Measurements from ENCODE around the gene RASD2.
"Not testable (repeated sequence)": the region's sequence is repeated elsewhere in the genome, so short reads cannot be mapped to it uniquely, and the experiment has no call there.

RASD2 gene, protein sequence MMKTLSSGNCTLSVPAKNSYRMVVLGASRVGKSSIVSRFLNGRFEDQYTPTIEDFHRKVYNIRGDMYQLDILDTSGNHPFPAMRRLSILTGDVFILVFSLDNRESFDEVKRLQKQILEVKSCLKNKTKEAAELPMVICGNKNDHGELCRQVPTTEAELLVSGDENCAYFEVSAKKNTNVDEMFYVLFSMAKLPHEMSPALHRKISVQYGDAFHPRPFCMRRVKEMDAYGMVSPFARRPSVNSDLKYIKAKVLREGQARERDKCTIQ

DNA sequence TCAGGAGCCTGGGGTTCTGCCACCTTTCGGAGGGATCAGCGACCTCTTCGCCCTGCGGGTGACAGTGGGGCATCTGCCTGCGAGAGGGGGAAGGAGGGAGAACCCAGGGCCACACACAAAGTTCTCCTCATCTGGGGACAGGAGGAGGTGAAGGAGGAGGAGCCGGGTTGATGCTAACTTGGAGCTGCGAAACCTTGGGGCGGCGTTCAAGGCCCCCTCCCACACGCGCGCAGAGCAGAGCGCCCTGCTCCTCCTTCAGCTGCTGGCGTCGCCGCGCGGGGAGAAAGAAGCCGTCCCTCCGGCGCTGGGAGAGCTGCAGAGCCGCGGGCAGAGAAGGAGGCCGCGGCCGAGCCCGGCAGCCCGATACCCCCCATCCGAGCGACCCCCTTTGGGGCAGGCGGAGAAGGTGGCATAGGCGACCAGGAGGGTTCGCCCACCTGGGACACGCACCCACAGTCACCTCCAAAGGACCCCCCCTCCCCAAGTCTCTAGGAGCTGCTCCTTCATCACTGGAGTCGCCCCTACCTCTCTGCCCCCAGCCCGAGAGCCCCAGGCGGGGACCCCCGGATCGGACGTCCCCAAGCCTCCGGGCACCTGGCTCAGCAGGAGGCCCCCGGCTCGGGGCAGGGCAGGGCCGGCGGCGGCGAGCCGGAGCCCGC lies at the start of gene RASD2:
Gene RASD2 (plus strand): TSS at position 237 of the 659 bp plus-strand sequence. CDS start 5,979 bp downstream, outside the sequence.
- H3K27me3 ChIP-seq (ENCODE audit: control insufficient read depth, insufficient read depth, low read length): peaks cover 38% of the 10 kb centered on the region
- H3K9ac ChIP-seq (ENCODE audit: low read depth, low read length): peak within 1 kb of the TSS; percentile 47
- peaks cover 9% of the 10 kb centered on the region for H3K4me1 ChIP-seq (ENCODE audit: control insufficient read depth, insufficient read depth, low read length)

DNA sequence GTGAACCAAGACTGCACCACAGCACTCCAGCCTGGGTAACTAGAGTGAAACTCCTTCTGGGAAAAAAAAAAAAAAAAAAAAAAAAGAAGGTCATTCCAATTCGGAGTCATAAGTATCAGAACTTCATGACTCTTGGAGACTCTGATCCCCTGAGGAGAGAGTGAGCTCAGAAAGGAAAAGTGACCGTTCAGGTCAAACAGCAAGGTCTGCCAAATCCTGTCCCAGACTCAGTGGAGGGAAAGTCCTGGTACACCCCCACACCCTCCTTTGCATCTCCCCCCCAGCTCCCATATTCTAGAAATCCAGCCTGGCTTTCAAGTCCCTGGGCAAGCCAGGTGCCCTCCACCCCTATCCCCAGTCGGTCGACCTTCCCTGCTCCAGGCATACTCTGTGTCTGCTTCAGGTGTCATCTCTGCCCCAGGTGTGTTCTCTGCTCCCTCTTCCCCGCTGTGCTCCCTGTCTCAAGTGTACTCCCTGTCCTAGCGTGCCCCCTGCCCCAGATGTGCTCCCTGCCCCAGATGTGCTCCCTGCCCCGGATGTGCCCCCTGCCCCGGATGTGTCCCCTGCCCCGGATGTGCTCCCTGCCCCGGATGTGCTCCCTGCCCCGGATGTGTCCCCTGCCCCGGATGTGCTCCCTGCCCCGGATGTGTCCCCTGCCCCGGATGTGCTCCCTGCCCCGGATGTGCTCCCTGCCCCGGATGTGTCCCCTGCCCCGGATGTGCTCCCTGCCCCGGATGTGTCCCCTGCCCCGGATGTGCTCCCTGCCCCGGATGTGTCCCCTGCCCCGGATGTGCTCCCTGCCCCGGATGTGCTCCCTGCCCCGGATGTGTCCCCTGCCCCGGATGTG lies 49.3 kb upstream of the RASD2 start:
- not testable (repeated sequence) for H3K27me3 ChIP-seq (ENCODE audit: control insufficient read depth, insufficient read depth, low read length); H3K36me3 ChIP-seq (ENCODE audit: control insufficient read depth, insufficient read depth, low read length); H3K9ac ChIP-seq (ENCODE audit: low read depth, low read length); H3K4me1 ChIP-seq (ENCODE audit: control insufficient read depth, insufficient read depth, low read length); H3K9me3 ChIP-seq (ENCODE audit: control insufficient read depth, insufficient read depth, low read length); H3K4me3 ChIP-seq (ENCODE audit: low read depth, low read length)

More for the DNA sequence above, at the start of gene RASD2:
- Histone ChIP-seq H3K4me3 (ENCODE audit: low read depth, low read length) (peak within 1 kb of the TSS; percentile 67), H3K36me3 (ENCODE audit: control insufficient read depth, insufficient read depth, low read length) (no peaks in the 10 kb centered on the region), H3K9me3 (ENCODE audit: control insufficient read depth, insufficient read depth, low read length) (no peaks in the 10 kb centered on the region)

GRCh38 chr22:35491908-35492380 lies 48.7 kb upstream of the RASD2 start:
- Histone ChIP-seq H3K9me3 (ENCODE audit: control insufficient read depth, insufficient read depth, low read length) (no peaks in the 10 kb centered on the region), H3K27me3 (ENCODE audit: control insufficient read depth, insufficient read depth, low read length) (peaks cover 2% of the 10 kb centered on the region), H3K4me1 (ENCODE audit: control insufficient read depth, insufficient read depth, low read length) (no peaks in the 10 kb centered on the region), H3K4me3 (ENCODE audit: low read depth, low read length) (no peak overlapping the region), H3K9ac (ENCODE audit: low read depth, low read length) (no peak overlapping the region), H3K36me3 (ENCODE audit: control insufficient read depth, insufficient read depth, low read length) (no peaks in the 10 kb centered on the region)

- H3K9ac ChIP-seq (ENCODE audit: low read depth, low read length): no peak overlapping the region
- H3K4me3 ChIP-seq (ENCODE audit: low read depth, low read length): no peak overlapping the region
- H3K36me3 ChIP-seq (ENCODE audit: control insufficient read depth, insufficient read depth, low read length): no peaks in the 10 kb centered on the region
- H3K9me3 ChIP-seq (ENCODE audit: control insufficient read depth, insufficient read depth, low read length): no peaks in the 10 kb centered on the region
- H3K4me1 ChIP-seq (ENCODE audit: control insufficient read depth, insufficient read depth, low read length): no peaks in the 10 kb centered on the region
- peaks cover 2% of the 10 kb centered on the region for H3K27me3 ChIP-seq (ENCODE audit: control insufficient read depth, insufficient read depth, low read length)
These were observed 47.6 kb upstream of the RASD2 start for GRCh38 chr22:35493074-35493473.

DNA sequence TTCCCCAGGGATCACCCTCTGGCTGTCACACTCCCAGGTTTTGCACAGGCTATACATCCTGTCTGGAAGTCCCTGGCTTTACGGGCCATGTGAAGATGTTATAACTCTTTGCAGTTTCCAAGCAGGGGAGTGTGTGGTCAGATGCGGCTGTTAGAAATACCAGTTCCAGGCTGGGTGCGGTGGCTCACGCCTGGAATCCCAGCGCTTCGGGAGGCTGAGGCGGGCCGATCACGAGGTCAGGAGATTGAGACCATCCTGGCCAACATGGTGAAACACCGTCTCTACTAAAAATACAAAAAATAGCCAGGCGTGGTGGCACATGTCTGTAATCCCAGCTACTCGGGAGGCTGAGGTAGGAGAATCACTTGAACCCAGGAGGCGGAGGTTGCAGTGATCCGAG lies 44.9 kb upstream of the RASD2 start:
- not testable (repeated sequence) for H3K4me3 ChIP-seq (ENCODE audit: low read depth, low read length); H3K9me3 ChIP-seq (ENCODE audit: control insufficient read depth, insufficient read depth, low read length); H3K9ac ChIP-seq (ENCODE audit: low read depth, low read length); H3K27me3 ChIP-seq (ENCODE audit: control insufficient read depth, insufficient read depth, low read length); H3K4me1 ChIP-seq (ENCODE audit: control insufficient read depth, insufficient read depth, low read length); H3K36me3 ChIP-seq (ENCODE audit: control insufficient read depth, insufficient read depth, low read length)

- no peak overlapping the region for H3K4me3 ChIP-seq (ENCODE audit: low read depth, low read length)
- H3K9ac ChIP-seq (ENCODE audit: low read depth, low read length): no peak overlapping the region
- H3K9me3 ChIP-seq (ENCODE audit: control insufficient read depth, insufficient read depth, low read length): no peaks in the 10 kb centered on the region
- no peaks in the 10 kb centered on the region for H3K4me1 ChIP-seq (ENCODE audit: control insufficient read depth, insufficient read depth, low read length)
- H3K36me3 ChIP-seq (ENCODE audit: control insufficient read depth, insufficient read depth, low read length): no peaks in the 10 kb centered on the region
- peaks cover 2% of the 10 kb centered on the region for H3K27me3 ChIP-seq (ENCODE audit: control insufficient read depth, insufficient read depth, low read length)
These were observed 43.8 kb upstream of the RASD2 start for GRCh38 chr22:35496768-35497312.

- Histone ChIP-seq H3K9ac (ENCODE audit: low read depth, low read length) (no peak overlapping the region), H3K27me3 (ENCODE audit: control insufficient read depth, insufficient read depth, low read length) (peaks cover 2% of the 10 kb centered on the region), H3K36me3 (ENCODE audit: control insufficient read depth, insufficient read depth, low read length) (no peaks in the 10 kb centered on the region)
These were observed 42.4 kb upstream of the RASD2 start for GRCh38 chr22:35498026-35498800.

GRCh38 chr22:35502836-35503235 lies 37.8 kb upstream of the RASD2 start:
- H3K9ac ChIP-seq (ENCODE audit: low read depth, low read length): no peak overlapping the region
- no peaks in the 10 kb centered on the region for H3K4me1 ChIP-seq (ENCODE audit: control insufficient read depth, insufficient read depth, low read length)
- no peaks in the 10 kb centered on the region for H3K9me3 ChIP-seq (ENCODE audit: control insufficient read depth, insufficient read depth, low read length)
- H3K4me3 ChIP-seq (ENCODE audit: low read depth, low read length): no peak overlapping the region
- no peaks in the 10 kb centered on the region for H3K27me3 ChIP-seq (ENCODE audit: control insufficient read depth, insufficient read depth, low read length)
- H3K36me3 ChIP-seq (ENCODE audit: control insufficient read depth, insufficient read depth, low read length): no peaks in the 10 kb centered on the region

More at GRCh38 chr22:35498026-35498800, 42.4 kb upstream of the RASD2 start:
- Histone ChIP-seq H3K9me3 (ENCODE audit: control insufficient read depth, insufficient read depth, low read length) (no peaks in the 10 kb centered on the region), H3K4me1 (ENCODE audit: control insufficient read depth, insufficient read depth, low read length) (no peaks in the 10 kb centered on the region), H3K4me3 (ENCODE audit: low read depth, low read length) (no peak overlapping the region)

DNA sequence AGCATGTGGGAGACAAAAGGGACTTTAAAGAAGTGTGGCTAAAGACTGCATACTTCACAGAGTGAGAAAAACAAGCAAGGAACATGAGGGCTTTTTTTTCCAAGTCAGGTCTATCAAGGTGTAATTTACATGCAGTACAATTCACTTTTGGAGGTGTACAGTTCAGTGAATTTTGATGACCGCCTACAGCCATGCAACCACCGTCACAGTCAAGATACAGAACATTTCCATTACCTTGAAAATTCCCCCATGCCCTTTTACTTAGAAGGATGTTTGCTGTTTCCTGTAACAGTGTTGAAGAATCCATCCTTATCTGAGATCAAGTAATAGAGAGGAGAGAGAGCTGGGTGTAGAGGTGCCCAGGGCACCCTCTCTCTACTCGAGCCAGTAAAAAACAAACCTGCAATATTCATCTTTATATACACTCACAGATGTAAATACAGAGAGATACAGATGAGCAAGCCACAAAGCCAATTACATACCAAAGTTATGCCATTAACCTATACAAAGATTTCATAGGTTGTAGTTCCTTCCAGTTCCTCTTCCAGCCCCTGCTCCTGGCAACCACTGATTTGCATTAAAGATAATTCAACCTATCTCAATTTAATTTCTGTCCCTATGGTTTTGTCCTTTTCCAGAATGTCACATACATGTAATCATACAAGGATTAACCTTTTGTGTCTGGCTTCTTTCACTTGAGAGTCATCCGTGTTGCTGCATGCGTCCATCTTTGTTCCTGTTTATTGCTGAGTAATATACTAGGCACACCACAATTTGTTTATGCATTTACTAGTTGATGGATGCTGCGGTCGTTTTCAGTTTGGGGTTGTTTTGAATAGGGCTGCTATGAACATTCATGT lies 35.0 kb upstream of the RASD2 start:
- Histone ChIP-seq H3K9ac (ENCODE audit: low read depth, low read length) (no peak overlapping the region), H3K4me3 (ENCODE audit: low read depth, low read length) (no peak overlapping the region), H3K27me3 (ENCODE audit: control insufficient read depth, insufficient read depth, low read length) (no peaks in the 10 kb centered on the region), H3K9me3 (ENCODE audit: control insufficient read depth, insufficient read depth, low read length) (no peaks in the 10 kb centered on the region), H3K4me1 (ENCODE audit: control insufficient read depth, insufficient read depth, low read length) (no peaks in the 10 kb centered on the region), H3K36me3 (ENCODE audit: control insufficient read depth, insufficient read depth, low read length) (no peaks in the 10 kb centered on the region)

DNA sequence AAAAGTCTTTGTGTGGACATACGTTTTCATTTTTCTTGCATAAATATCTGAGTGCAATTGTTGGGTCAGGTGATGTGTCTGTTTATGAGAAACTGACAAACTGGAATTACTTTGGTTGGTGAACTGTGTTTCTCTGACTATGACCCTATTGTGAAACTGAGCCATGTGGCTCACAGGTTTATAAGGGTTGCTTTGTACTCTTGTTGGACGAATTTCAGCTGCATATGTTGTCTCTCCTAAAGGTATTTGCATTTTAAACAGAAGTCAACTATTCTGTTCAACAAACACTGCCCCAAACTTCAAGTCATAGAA lies 34.4 kb upstream of the RASD2 start:
- Histone ChIP-seq H3K9me3 (ENCODE audit: control insufficient read depth, insufficient read depth, low read length) (no peaks in the 10 kb centered on the region), H3K36me3 (ENCODE audit: control insufficient read depth, insufficient read depth, low read length) (no peaks in the 10 kb centered on the region), H3K9ac (ENCODE audit: low read depth, low read length) (no peak overlapping the region), H3K4me3 (ENCODE audit: low read depth, low read length) (no peak overlapping the region), H3K27me3 (ENCODE audit: control insufficient read depth, insufficient read depth, low read length) (no peaks in the 10 kb centered on the region), H3K4me1 (ENCODE audit: control insufficient read depth, insufficient read depth, low read length) (peaks cover 2% of the 10 kb centered on the region)
